ENCODE data around the gene KDM3B.

DNA sequence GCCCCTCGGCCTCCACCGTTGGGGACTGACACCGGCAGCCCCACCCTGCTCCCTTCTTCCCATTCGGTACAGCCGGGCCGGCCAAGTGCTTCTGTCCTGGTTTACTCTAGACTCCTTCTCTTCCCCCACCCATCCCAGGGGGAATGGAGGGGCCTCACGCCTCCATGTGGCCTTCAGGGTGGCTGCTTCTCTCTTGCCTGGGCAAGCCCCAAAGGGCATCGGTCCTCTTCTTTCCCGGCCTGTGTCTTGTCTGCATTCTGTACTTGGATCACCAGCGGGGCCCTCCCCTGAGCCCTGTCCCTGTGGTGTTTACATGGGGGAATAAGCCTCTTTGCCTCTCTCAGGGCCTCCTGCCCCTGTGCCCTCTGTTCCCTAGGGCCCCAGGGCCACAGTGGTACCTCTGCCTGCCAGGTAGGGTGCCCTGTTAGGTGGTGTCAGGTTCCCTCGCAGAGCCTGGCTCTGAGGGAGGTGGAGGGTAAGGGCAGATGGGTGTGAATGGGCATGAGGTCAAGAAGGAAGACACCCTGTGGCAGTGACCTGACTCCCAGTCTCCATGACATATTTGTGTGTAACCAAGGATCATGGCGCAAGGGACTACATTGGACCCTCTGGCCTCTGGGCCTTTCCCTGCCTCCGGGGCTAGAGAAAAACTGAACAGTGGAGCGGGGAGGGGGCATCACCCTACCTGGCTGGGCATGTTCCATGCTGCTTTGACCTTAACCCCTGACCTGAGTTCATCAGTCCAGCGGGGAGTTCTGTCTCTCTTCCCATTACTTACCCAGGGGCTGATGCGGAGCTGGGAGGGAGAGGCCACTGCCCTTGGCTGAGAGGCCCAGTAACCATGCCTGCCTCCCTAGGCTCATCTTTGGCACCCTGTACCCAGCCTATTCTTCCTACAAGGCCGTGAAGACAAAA, 87.9 kb downstream of the KDM3B start:
- no peak for TF ChIP-seq POLR2A (IDR thresholded peaks at IDR 0.05; ENCODE audit: extremely low read depth, insufficient read length)
- TF ChIP-seq, protein P1, sequence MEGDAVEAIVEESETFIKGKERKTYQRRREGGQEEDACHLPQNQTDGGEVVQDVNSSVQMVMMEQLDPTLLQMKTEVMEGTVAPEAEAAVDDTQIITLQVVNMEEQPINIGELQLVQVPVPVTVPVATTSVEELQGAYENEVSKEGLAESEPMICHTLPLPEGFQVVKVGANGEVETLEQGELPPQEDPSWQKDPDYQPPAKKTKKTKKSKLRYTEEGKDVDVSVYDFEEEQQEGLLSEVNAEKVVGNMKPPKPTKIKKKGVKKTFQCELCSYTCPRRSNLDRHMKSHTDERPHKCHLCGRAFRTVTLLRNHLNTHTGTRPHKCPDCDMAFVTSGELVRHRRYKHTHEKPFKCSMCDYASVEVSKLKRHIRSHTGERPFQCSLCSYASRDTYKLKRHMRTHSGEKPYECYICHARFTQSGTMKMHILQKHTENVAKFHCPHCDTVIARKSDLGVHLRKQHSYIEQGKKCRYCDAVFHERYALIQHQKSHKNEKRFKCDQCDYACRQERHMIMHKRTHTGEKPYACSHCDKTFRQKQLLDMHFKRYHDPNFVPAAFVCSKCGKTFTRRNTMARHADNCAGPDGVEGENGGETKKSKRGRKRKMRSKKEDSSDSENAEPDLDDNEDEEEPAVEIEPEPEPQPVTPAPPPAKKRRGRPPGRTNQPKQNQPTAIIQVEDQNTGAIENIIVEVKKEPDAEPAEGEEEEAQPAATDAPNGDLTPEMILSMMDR (IDR thresholded peaks at IDR 0.05; ENCODE audit: low read depth, low read length) = no peak

All from NB4 (cell line).